CD4-positive, alpha-beta T cell (primary cell): ENCODE data around the gene PLPPR3. TPM values are rescaled to one million over a fixed set of nuclear protein-coding genes. Genes with fewer than 3 reads are reported as not detected.

Source experiments
- ATAC-seq: fragments of 200-7000 bp; cut with Tn5 transposase; one replicate; pipeline ENCODE4 v1.10.0; 2022; ENCODE audit warnings: mild to moderate bottlenecking; ENCODE audit not compliant: poor library complexity
- CTCF ChIA-PET: fragments of 350-600 bp; sonication (Branson Sonifier 250); formaldehyde crosslinking; loops from one replicate; lab custom pipeline; 2021; ENCODE audit warnings: antibody characterized with exemption, inconsistent platforms; lab: Charles Lee
- POLR2A ChIA-PET: fragments of 350-600 bp; sonication (Branson Sonifier 250); formaldehyde crosslinking; loops from one replicate; lab custom pipeline; 2021; ENCODE audit warnings: antibody characterized with exemption, inconsistent platforms; lab: Charles Lee
- DNase-seq, 14 experiments: peaks; one replicate each; pipeline ENCODE4 v3.0.0-alpha.2; 2013 to 2020; ENCODE audit warnings: mixed read lengths in 2 of 14
- H3K27ac ChIP-seq, 2 donors: one replicate each; pipeline versions ENCODE4 v1.5.1 to v1.7.0; 2013; ENCODE audit warnings: low read length in 2 of 2, low read depth in 1 of 2, mild to moderate bottlenecking in 1 of 2
- H3K27me3 ChIP-seq, 2 experiments: 1 replicate in 1 of 2; 2 replicates in 1 of 2; pipeline versions ENCODE4 v1.6.1 to v1.7.0; 2013; ENCODE audit warnings: low read length in 2 of 2, control low read depth in 1 of 2, mild to moderate bottlenecking in 1 of 2, moderate library complexity in 1 of 2; ENCODE audit not compliant: insufficient read depth in 2 of 2, control insufficient read depth in 1 of 2
- H3K36me3 ChIP-seq: one replicate; pipeline ENCODE4 v1.6.1; 2013; ENCODE audit warnings: low read length, control low read depth; ENCODE audit not compliant: insufficient read depth
- H3K4me1 ChIP-seq: one replicate; pipeline ENCODE4 v1.6.1; 2013; ENCODE audit warnings: low read length, control low read depth; ENCODE audit not compliant: insufficient read depth
- H3K4me3 ChIP-seq: one replicate; pipeline ENCODE4 v1.5.1; 2013; ENCODE audit warnings: mild to moderate bottlenecking, low read length, moderate library complexity
- H3K9me3 ChIP-seq, 2 experiments: 1 replicate in 1 of 2; 2 replicates in 1 of 2; pipeline versions ENCODE4 v1.6.1 to v1.7.0; 2013; ENCODE audit warnings: low read length in 2 of 2, mild to moderate bottlenecking in 2 of 2, control low read depth in 1 of 2, moderate library complexity in 1 of 2; ENCODE audit not compliant: control insufficient read depth in 1 of 2, insufficient read depth in 1 of 2
- H3K27ac Mint-ChIP-seq: one replicate; pipeline ENCODE4 v1.8.0; 2020; ENCODE audit warnings: mixed read lengths
- H3K27me3 Mint-ChIP-seq: one replicate; pipeline ENCODE4 v1.8.0; 2021; ENCODE audit warnings: mixed read lengths
- H3K36me3 Mint-ChIP-seq: one replicate; pipeline ENCODE4 v1.8.0; 2021; ENCODE audit warnings: low read depth, mixed read lengths
- H3K4me1 Mint-ChIP-seq: one replicate; pipeline ENCODE4 v1.8.0; 2021; ENCODE audit warnings: low read depth, mixed read lengths
- H3K4me3 Mint-ChIP-seq: one replicate; pipeline ENCODE4 v1.8.0; 2020; ENCODE audit warnings: mild to moderate bottlenecking, mixed read lengths
- H3K9me3 Mint-ChIP-seq: one replicate; pipeline ENCODE4 v1.8.0; 2020; ENCODE audit warnings: mixed read lengths
- CTCF ChIP-seq: fragments of 200-600 bp; IDR thresholded peaks from one replicate; pipeline ENCODE4 v1.8.0; 2022; ENCODE audit warnings: antibody characterized with exemption, mild to moderate bottlenecking
- intact Hi-C, 2 experiments: fragments of 100-400 bp; cut with DNase I in 1 of 2; cut with micrococcal nuclease in 1 of 2; formaldehyde crosslinking; loops; one replicate each; pipeline versions ENCODE4 v1.15.1 to v1.9.0; 2023 to 2025; cut with DNase I, micrococcal nuclease
- total RNA-seq, 174 experiments: library from RNA in 2 of 174; stranded (reverse) in 2 of 174; gene quantifications; one replicate each; pipeline ENCODE4 v1.2.3 and lab custom pipeline; 2021 to 2026

Gene PLPPR3
- total RNA-seq, 2 experiments from 2014 or later: not detected

GRCh38 chr19:789701-790060 is 32.1 kb downstream of the PLPPR3 start:
- Mint-ChIP-seq H3K4me3 (no peak overlapping the region), H3K27ac (no peak overlapping the region), H3K36me3 (no peaks in the 10 kb centered on the region), H3K9me3 (no peaks in the 10 kb centered on the region), H3K4me1 (peaks cover 7% of the 10 kb centered on the region), H3K27me3 (peaks cover 6% of the 10 kb centered on the region)
- H3K36me3 ChIP-seq: no peaks in the 10 kb centered on the region
- CTCF ChIA-PET: no interaction called here
- no peaks in the 10 kb centered on the region for H3K9me3 ChIP-seq
- no peak for DNase-seq
- intact Hi-C loops: loop anchor here (10.0 kb wide), 2 partner anchors 315 to 455 kb away; partner anchors contain the start of genes ATP5F1D (in 1 of the 2), GPX4 (in 1 of the 2) and MIDN (in 1 of the 2)
- no peak overlapping the region for H3K27ac ChIP-seq
- TF ChIP-seq CTCF: no peak
- ATAC-seq: no peak
- H3K4me3 ChIP-seq: no peak overlapping the region
- POLR2A ChIA-PET: interaction anchor here (1.0 kb wide), 1 partner anchor 73 kb away, joined by 3 read pairs; no protein-coding TSS in a partner anchor
- H3K27me3 ChIP-seq: no peaks in the 10 kb centered on the region
- peaks cover 7% of the 10 kb centered on the region for H3K4me1 ChIP-seq

GRCh38 chr19:788983-789700 is 32.6 kb downstream of the PLPPR3 start:
- no peaks in the 10 kb centered on the region for H3K27me3 ChIP-seq
- peak in 2 of 14 experiments; percentile 29 to 30 for DNase-seq
- Mint-ChIP-seq H3K27me3 (peaks cover 6% of the 10 kb centered on the region), H3K27ac (peak overlapping the region; percentile 42), H3K36me3 (no peaks in the 10 kb centered on the region), H3K4me1 (peaks cover 7% of the 10 kb centered on the region), H3K9me3 (no peaks in the 10 kb centered on the region), H3K4me3 (no peak overlapping the region)
- intact Hi-C loops: no loop called here
- H3K27ac ChIP-seq: no peak overlapping the region
- POLR2A ChIA-PET: interaction anchor here (1.0 kb wide), 1 partner anchor 73 kb away, joined by 3 read pairs; no protein-coding TSS in a partner anchor
- peaks cover 7% of the 10 kb centered on the region for H3K4me1 ChIP-seq
- CTCF ChIA-PET: no interaction called here
- no peaks in the 10 kb centered on the region for H3K36me3 ChIP-seq
- TF ChIP-seq CTCF: no peak
- no peak overlapping the region for H3K4me3 ChIP-seq
- peak; percentile 58 for ATAC-seq
- no peaks in the 10 kb centered on the region for H3K9me3 ChIP-seq

- ChIA-PET POLR2A (interaction anchor here (1.0 kb wide), 1 partner anchor 74 kb away, joined by 3 read pairs; no protein-coding TSS in a partner anchor), CTCF (no interaction called here)
- Histone ChIP-seq H3K9me3 (no peaks in the 10 kb centered on the region), H3K4me1 (peaks cover 7% of the 10 kb centered on the region), H3K4me3 (no peak overlapping the region), H3K27me3 (no peaks in the 10 kb centered on the region), H3K36me3 (no peaks in the 10 kb centered on the region), H3K27ac (no peak overlapping the region)
- H3K4me3 Mint-ChIP-seq: no peak overlapping the region
- intact Hi-C loops: no loop called here
- peak in 1 of 14 experiments; percentile 18 for DNase-seq
- peaks cover 7% of the 10 kb centered on the region for H3K4me1 Mint-ChIP-seq
- no peak for ATAC-seq
- H3K27me3 Mint-ChIP-seq: peaks cover 6% of the 10 kb centered on the region
- H3K27ac Mint-ChIP-seq: no peak overlapping the region
- H3K9me3 Mint-ChIP-seq: no peaks in the 10 kb centered on the region
- no peak for TF ChIP-seq CTCF
- no peaks in the 10 kb centered on the region for H3K36me3 Mint-ChIP-seq
These were observed 33.1 kb downstream of the PLPPR3 start for GRCh38 chr19:788686-788982.
